NCI-H345 treated with DMSO at 0.1 percent for 48 hours (cell line): ENCODE measurements around the gene METTL16.

ENCODE experiments used
- DNase-seq: peaks from one replicate; lab custom pipeline; 2025; ENCODE audit not compliant: unreplicated experiment; lab: John Stamatoyannopoulos, UW

The METTL16 gene

DNA sequence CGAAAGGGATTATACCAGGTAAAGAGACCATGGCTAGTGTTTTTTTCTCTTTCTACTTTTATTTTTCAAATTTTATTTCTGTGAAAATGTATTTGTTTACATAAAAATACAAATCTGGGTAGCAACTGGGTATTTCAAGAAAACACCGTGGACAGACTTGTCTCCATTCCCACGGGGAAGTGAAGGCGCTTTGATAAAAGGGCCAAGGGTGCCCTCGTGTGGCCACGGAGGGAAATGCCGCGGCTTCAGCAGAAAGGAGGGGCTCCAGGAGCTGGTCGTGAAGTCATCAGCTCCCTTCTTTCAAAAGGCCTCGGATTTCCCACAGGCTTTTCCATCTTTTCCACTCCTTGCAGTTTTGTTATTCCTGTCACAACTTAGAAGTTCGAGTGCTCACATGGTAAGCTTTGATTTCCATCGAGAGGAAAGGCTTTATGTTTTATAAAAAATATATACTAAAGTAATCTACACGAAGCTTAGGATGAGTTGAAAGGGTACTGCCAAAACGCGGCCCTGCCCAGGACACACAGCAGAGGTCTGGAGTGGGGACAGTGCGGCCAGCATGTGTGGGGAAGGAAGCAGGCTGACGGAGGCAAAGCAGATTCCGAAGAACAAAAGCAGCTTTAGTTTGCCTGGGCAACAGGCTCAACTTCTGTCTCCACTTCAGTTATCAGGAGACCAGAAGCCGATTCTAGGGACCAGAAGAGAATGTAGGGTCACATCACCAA lies 95.5 kb downstream of the METTL16 start:
- peak; percentile 43 for DNase-seq

GRCh38 chr17:2415081-2415480 lies 96.6 kb downstream of the METTL16 start:
- no peak for DNase-seq

DNA sequence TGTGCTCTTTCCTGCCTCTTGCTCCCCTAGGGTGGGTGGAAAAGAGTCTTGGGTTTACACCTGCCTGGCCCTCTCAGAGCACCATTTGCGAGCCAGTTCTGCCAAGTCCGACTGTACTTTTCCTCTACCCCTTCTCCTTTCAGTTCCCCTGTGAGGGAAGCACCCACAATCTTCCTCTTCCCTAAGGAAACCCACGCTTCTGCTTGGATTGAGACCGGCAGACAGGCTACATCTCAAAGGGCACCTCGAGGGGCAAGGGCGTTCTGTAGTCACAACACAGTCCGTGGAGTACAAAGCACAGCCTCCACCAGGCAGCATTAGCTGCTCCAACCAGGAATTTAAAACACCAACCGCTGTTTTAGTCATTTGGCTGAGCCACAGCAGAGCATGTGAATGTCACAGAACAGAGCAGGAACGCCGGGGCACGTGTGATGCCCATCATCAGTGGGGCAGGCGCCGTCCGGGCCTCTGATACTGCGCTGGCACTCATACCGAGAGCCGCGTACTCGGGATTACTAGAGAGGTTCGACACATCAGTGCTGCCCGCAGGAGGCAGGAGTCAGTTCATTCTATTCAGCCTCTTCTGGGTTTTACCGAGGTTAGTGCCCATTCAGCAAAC lies 97.1 kb downstream of the METTL16 start:
- DNase-seq = no peak

DNA sequence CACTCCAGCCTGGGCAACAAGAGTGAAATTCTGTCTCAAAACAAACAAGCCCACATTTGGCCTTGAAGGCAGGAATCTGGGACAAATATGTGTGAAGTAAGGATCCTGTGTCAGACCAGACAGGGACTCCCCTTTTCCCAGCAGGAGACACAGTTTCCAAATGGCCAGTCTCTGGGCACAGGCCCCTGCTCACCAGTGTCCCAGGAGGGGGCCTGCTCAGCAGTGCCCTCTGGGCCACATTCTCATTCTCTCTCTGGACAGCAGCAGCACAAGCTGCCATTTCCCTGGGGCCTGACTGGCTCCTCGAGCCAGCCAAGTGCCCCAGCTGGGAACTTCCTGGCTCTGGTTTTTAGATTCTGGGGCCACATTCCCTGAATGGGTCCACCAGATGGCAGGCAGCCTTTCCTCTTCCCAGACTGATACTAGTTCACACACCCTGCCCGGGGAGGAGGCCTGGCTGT lies 99.1 kb downstream of the METTL16 start:
- DNase-seq = no peak

DNA sequence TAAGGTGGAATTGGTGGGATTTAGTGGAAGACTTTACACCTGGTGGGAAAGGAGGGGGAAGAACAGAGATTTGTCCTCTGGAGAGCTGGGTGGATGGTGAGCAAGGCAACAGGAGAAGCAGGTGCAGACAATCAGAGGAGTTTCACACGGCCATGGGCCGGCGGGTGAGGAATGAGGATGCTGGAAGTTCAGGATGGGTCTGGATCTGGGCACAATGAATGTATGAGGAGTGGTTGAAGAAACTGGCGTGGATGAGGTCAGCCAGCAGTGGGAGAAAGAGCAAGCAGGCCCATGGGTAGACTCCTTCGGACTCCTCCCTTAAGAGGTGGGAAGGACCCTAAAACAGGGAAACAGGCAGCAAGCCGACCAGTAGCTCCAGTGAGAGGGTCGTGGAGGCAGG lies 100.7 kb downstream of the METTL16 start:
- no peak for DNase-seq

DNA sequence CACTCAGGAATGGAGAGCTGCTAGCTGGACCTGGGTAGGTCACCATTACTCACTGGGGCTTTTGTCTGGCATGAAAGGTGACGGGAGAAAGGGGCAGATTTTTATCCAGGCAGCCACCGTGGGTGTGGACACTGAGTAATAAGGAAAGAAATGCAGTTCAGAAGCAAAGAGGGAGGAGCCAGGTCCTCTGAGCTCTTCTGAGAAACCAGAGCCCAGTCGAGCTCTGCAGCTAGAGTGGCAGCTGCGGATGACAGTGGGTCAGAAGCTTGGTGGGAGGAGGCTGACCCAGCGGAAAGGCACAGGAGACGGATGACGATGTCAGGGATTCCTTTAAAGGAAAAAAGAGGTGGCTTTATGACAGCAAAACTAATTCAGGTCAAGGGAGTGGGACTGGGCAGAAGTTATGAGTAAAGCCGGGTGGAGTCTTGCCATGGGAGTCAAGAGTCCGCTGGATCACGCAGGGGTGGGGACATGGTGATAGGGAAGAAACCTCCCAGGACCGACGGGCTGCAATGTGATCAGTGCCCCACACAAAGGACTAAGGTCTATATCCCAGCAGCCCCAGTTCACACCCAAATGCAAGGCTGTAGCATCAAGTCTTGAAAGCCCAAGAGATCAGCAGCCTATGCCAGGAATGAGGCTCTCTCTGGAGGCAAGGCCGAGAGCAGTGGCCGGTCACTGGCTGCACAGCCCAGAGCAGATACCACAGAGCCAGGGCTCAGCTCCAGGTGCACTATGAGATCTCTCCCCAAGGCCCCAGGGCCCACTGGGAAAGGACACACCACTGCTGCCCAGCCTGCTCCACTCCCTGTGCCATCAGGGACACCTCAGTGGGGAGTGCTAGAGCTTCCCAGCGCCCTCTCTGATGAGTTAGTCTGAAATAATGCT lies 104.5 kb downstream of the METTL16 start:
- no peak for DNase-seq

DNA sequence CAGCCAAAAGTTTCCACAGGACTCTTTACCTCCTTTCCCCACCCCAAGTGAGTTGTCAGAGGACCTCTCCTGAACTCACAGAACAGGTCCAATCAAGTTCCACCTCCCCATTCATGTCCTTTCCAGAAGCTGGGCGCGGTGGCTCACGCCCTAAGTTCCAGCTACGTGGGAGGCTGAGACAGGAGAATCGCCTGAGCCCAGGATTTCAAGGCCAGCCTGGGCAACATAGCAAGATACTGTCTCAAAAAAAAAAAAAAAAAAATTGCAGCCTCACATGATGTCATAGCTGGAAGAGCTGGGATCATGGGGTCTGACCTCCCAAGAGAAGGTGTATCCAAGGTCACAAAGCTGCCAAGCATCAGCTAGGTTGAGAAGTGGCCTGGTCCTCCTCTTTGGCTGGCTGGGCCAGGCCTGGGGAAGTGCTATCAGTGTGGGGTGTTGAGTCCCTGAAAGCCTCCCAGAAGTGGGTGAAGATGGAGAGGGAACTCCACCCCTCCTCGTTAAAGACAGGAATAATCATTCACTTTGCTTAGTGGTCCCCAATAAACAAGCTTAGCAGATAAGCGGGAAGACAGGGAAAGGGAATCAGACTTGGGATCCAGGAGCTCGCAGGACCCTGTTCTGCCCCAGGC lies 105.3 kb downstream of the METTL16 start:
- no peak for DNase-seq

DNA sequence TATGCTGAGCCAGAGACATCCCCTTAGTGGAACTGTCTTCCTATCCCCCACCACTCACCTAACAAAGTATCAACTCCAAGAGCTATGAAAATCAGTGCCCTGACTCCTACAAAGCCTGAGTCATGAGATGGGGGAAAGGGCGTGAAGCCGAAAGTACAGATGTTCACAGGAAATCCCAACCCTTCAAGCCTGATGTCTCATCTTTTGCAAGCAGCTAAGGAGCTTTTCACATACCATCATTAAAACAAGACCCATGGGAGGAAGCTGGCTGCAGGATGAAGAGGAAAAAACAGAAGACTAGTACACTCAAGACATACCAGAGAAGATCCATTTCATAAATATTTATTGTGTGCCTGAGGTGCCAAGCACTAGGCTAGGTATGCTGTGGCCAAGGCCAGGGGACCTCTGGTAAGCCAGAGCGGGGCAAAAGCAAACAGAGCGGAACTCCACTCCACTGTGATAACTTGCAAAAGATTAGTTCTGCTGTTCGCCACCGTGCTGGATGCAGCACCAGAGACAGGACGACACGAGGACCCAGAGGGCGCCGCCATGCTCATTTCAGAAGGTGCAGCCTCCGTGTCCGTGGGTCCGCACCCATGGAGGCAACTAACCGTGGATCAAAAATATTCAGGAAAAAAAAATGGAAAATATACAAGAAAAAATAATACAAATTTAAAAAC lies 106.3 kb downstream of the METTL16 start:
- DNase-seq = no peak

DNA sequence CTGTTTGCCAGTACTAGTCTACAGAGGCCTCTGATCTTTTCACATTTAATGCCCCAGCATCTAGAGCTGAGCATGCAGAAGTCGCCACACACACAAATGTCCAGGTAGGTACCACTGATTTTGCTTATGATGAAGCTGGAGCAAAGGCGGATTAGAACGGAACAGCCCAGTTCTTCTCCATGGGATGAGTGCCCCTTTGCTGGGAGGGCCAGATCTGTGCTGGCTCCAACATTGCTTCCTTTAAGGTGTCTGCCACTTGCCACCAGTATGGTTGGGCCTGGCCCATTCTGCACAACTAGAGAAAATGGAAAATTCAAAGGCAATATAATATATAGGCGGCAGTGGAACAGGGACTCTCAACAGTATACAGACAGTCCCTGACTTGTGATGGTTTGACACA lies 108.6 kb downstream of the METTL16 start:
- no peak for DNase-seq

DNA sequence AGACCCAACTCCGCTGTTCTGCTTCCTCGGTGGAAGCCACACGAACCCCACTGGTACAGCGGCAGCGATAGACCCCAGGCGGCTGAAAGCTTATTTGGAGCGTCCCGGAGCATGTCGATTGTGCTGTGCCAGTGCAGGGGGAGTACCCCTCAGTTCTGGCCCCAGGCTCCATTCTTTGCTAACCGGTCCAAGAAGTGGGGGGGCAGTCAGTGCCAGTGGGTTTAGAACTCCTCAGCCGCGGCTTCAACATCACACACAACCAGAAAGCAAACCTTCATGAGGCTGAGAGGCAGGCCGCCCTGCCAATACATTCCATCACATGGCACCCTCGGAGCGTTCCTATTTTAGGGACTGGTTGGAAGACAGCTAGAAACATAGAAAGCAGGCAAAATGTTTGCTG lies 109.1 kb downstream of the METTL16 start:
- DNase-seq = no peak

GRCh38 chr17:2401426-2402221 lies 110.1 kb downstream of the METTL16 start:
- peak; percentile 94 for DNase-seq

GRCh38 chr17:2400877-2401425 lies 110.7 kb downstream of the METTL16 start, which contains the start of gene MNT:
Gene MNT (minus strand): TSS chr17:2401060. CDS start chr17:2400712, 348 bp downstream.
- peak; percentile 84 for DNase-seq

DNA sequence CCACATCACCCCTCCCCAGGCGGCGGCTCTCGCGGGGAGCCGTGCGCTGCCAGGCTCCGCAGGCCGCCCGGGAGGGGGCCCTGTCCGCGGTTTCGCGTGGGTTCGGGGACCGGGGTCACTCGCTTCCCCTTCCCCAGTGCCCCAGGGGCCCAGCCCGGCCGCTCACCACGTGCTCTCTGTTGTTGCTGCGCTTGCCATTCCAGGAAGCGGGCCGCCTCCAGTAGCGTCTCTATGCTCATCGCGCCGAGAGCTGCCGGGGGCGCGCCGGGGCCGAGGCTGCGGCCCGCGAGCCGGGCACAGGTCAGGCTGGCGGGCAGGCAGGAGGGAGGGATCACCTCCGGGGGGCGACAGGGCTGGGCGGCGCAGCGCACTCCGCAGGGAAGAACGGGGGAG lies 111.2 kb downstream of the METTL16 start:
- peak; percentile 12 for DNase-seq

GRCh38 chr17:2399572-2400473 lies 111.9 kb downstream of the METTL16 start:
- peak; percentile 76 for DNase-seq

- peak; percentile 31 for DNase-seq
These were observed 112.8 kb downstream of the METTL16 start for GRCh38 chr17:2398655-2399571.

GRCh38 chr17:2398182-2398581 lies 113.5 kb downstream of the METTL16 start:
- DNase-seq = no peak
